Mesothelial cell of epicardium (in vitro differentiated cells): ENCODE data around the gene CDC25A. TPM values are rescaled to one million over a fixed set of nuclear protein-coding genes. Genes with fewer than 3 reads are reported as not detected.

Experiments used
- DNase-seq, 2 experiments: peaks; one replicate each; pipeline ENCODE4 v3.0.0; 2021; ENCODE audit warnings: low spot score in 2 of 2; ENCODE audit not compliant: unreplicated experiment in 2 of 2
- H3K27ac Mint-ChIP-seq: 2 replicates; pipeline ENCODE4 v1.8.0; 2021; ENCODE audit warnings: mixed read lengths
- H3K27me3 Mint-ChIP-seq: 2 replicates; pipeline ENCODE4 v1.8.0; 2021; ENCODE audit warnings: low read depth, mixed read lengths
- H3K36me3 Mint-ChIP-seq: 2 replicates; pipeline ENCODE4 v1.8.0; 2021; ENCODE audit warnings: mixed read lengths
- H3K4me1 Mint-ChIP-seq: 2 replicates; pipeline ENCODE4 v1.8.0; 2021; ENCODE audit warnings: mixed read lengths
- H3K4me3 Mint-ChIP-seq: 2 replicates; pipeline ENCODE4 v1.8.0; 2021; ENCODE audit warnings: mild to moderate bottlenecking, moderate library complexity, mixed read lengths
- H3K9me3 Mint-ChIP-seq: 2 replicates; pipeline ENCODE4 v1.8.0; 2021; ENCODE audit warnings: mixed read lengths
- CTCF ChIP-seq: fragments of 200-600 bp; sonication (generic); IDR thresholded peaks from one replicate; pipeline ENCODE4 v1.5.0; 2021; ENCODE audit warnings: antibody characterized with exemption; ENCODE audit not compliant: unreplicated experiment
- total RNA-seq: library from RNA; stranded (reverse); gene quantifications from 3 replicates; pipeline ENCODE4 v1.2.1, GENCODE V29; 2021

The CDC25A gene
- total RNA-seq, 1 donor from 2014 or later, result 12.1 TPM

- TF ChIP-seq CTCF, result no peak
- H3K27ac Mint-ChIP-seq, result no peak overlapping the region
- H3K27me3 Mint-ChIP-seq, result peaks cover 2% of the 10 kb centered on the region
- no peak overlapping the region for H3K4me3 Mint-ChIP-seq
- H3K4me1 Mint-ChIP-seq, result no peaks in the 10 kb centered on the region
- H3K9me3 Mint-ChIP-seq, result peaks cover 5% of the 10 kb centered on the region
- DNase-seq, result no peak
- peaks cover 3% of the 10 kb centered on the region for H3K36me3 Mint-ChIP-seq
Observed at GRCh38 chr3:48209445-48209844, 21.2 kb upstream of the CDC25A start.

- peaks cover 3% of the 10 kb centered on the region for H3K36me3 Mint-ChIP-seq
- H3K4me3 Mint-ChIP-seq, result no peak overlapping the region
- peaks cover 5% of the 10 kb centered on the region for H3K9me3 Mint-ChIP-seq
- no peak for TF ChIP-seq CTCF
- peaks cover 2% of the 10 kb centered on the region for H3K27me3 Mint-ChIP-seq
- no peak for DNase-seq
- no peak overlapping the region for H3K27ac Mint-ChIP-seq
- H3K4me1 Mint-ChIP-seq, result no peaks in the 10 kb centered on the region
Observed at GRCh38 chr3:48208076-48208475, 19.9 kb upstream of the CDC25A start.

DNA sequence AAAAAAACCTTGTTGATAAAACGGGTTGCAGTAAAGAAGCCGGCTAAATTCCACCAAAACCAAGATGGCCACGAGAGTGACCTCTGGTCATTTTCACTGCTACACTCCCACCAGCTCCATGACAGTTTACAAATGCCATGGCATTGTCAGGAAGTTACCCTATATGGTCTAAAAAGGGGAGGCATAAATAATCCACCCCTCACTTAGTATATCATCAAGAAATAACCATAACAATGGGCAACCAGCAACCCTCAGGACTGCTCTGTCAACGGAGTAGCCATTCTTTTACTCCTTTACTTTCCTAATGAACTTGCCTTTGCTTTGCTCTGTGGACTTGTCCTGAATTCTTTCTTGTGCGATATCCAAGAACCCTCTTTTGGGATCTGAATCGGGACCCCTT, 14.4 kb upstream of the CDC25A start:
- Mint-ChIP-seq H3K4me1 (no peaks in the 10 kb centered on the region), H3K4me3 (no peak overlapping the region), H3K27ac (no peak overlapping the region), H3K36me3 (no peaks in the 10 kb centered on the region), H3K27me3 (no peaks in the 10 kb centered on the region), H3K9me3 (no peaks in the 10 kb centered on the region)
- DNase-seq, result no peak
- no peak for TF ChIP-seq CTCF

GRCh38 chr3:48199117-48199516, 10.9 kb upstream of the CDC25A start:
- no peaks in the 10 kb centered on the region for H3K4me1 Mint-ChIP-seq
- DNase-seq, result no peak
- no peaks in the 10 kb centered on the region for H3K9me3 Mint-ChIP-seq
- no peak overlapping the region for H3K27ac Mint-ChIP-seq
- no peak overlapping the region for H3K4me3 Mint-ChIP-seq
- TF ChIP-seq CTCF, result no peak
- peaks cover 2% of the 10 kb centered on the region for H3K27me3 Mint-ChIP-seq
- H3K36me3 Mint-ChIP-seq, result no peaks in the 10 kb centered on the region

DNA sequence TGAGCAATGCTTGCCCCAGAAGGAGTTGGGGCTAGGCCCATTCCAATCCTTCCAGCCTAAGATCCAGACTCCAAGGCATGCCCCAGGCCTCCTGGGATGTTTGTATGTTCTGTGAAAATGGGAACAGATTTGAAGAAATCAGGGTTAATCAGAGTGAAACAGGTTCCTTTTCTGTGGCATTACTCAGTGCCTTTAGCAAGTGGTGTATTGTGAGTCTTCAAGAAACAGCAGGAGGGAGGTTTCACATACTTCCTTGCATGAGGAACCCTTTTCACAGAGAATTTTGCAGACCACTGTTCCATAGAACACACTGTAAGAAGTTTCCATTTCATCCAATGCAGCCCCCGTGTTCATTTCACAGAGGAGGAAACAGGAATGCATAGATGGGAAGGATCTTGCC, 8.4 kb upstream of the CDC25A start:
- Mint-ChIP-seq H3K4me3 (no peak overlapping the region), H3K27ac (no peak overlapping the region), H3K36me3 (no peaks in the 10 kb centered on the region), H3K4me1 (no peaks in the 10 kb centered on the region), H3K9me3 (no peaks in the 10 kb centered on the region), H3K27me3 (peaks cover 2% of the 10 kb centered on the region)
- no peak for DNase-seq
- no peak for TF ChIP-seq CTCF

- Mint-ChIP-seq H3K36me3 (no peaks in the 10 kb centered on the region), H3K27ac (no peak overlapping the region), H3K27me3 (peaks cover 2% of the 10 kb centered on the region), H3K4me1 (no peaks in the 10 kb centered on the region), H3K4me3 (no peak overlapping the region), H3K9me3 (no peaks in the 10 kb centered on the region)
- peak; percentile 39 to 78 for DNase-seq
- TF ChIP-seq CTCF, result peak; percentile 67
Observed at GRCh38 chr3:48194446-48195071, 6.3 kb upstream of the CDC25A start.
